Smooth muscle cell (in vitro differentiated cells): ENCODE measurements around the gene DNPEP. TPM values are rescaled to one million over a fixed set of nuclear protein-coding genes. Genes with fewer than 3 reads are reported as not detected.

Source experiments
- DNase-seq: peaks from one replicate; lab custom pipeline; 2025; ENCODE audit not compliant: unreplicated experiment; lab: John Stamatoyannopoulos, UW
- H2AFZ ChIP-seq: fragments of 200-600 bp; sonication (generic); 2 replicates; pipeline ENCODE4 v1.6.0; 2016; ENCODE audit warnings: antibody characterized with exemption, low read depth, mild to moderate bottlenecking
- H3F3A ChIP-seq: fragments of 200-600 bp; sonication (generic); 2 replicates; pipeline ENCODE4 v1.6.0; 2017; ENCODE audit warnings: antibody characterized with exemption, low read depth
- H3K27ac ChIP-seq: fragments of 200-600 bp; sonication (generic); 2 replicates; pipeline ENCODE4 v1.5.1; 2016; ENCODE audit warnings: low read depth, mild to moderate bottlenecking
- H3K27me3 ChIP-seq: fragments of 200-600 bp; sonication (generic); 2 replicates; pipeline ENCODE4 v1.6.1; 2016; ENCODE audit warnings: low read depth, mild to moderate bottlenecking
- H3K36me3 ChIP-seq: fragments of 200-600 bp; sonication (generic); 2 replicates; pipeline ENCODE4 v1.5.1; 2016; ENCODE audit warnings: low read depth
- H3K4me1 ChIP-seq: fragments of 200-600 bp; sonication (generic); 2 replicates; pipeline ENCODE4 v1.5.1; 2016; ENCODE audit warnings: low read depth
- H3K4me2 ChIP-seq: fragments of 200-600 bp; sonication (generic); 2 replicates; pipeline ENCODE4 v1.6.0; 2016; ENCODE audit warnings: mild to moderate bottlenecking
- H3K4me3 ChIP-seq: fragments of 200-600 bp; sonication (generic); 2 replicates; pipeline ENCODE4 v1.5.1; 2016; ENCODE audit warnings: mild to moderate bottlenecking
- H3K79me2 ChIP-seq: fragments of 200-600 bp; sonication (generic); 2 replicates; pipeline ENCODE4 v1.6.0; 2016; ENCODE audit warnings: low read depth, mild to moderate bottlenecking
- H3K9ac ChIP-seq: fragments of 200-600 bp; sonication (generic); 2 replicates; pipeline ENCODE4 v1.6.0; 2016; ENCODE audit warnings: low read depth
- H3K9me3 ChIP-seq: fragments of 200-600 bp; sonication (generic); replicated peaks from 2 replicates; pipeline ENCODE4 v1.5.1; 2016; ENCODE audit warnings: low read depth
- H4K20me1 ChIP-seq: fragments of 200-600 bp; sonication (generic); 2 replicates; pipeline ENCODE4 v1.6.0; 2016; ENCODE audit warnings: low read depth
- CTCF ChIP-seq: fragments of 200-600 bp; sonication (generic); IDR thresholded peaks from 2 replicates; pipeline ENCODE4 v1.5.1; 2017; ENCODE audit warnings: borderline replicate concordance, mild to moderate bottlenecking, antibody characterized with exemption; ENCODE audit not compliant: insufficient read depth, poor library complexity, severe bottlenecking
- WGBS: methylation state at CpG from one replicate; pipeline ENCODE4 v1.1.7; 2016; ENCODE audit warnings: low lambda C conversion rate; 5-methylcytosine and 5-hydroxymethylcytosine counted together
- polyA plus RNA-seq: library from polyadenylated mRNA; unstranded; fragments of >200 nt; fragmentation: Nextera tagmentation; extraction: Ambion mirVana; gene quantifications from 2 replicates; pipeline ENCODE4 v1.2.1, GENCODE V29; 2016
- total RNA-seq: library from RNA; depleted of rRNA; stranded (reverse); fragments of >200 nt; gene quantifications from 2 replicates; pipeline ENCODE4 v1.2.3, GENCODE V29; 2014

DNPEP gene
- total and polyA plus RNA-seq, 2 experiments from 2014 or later, result 48.1 to 137 TPM

- WGBS, result 37% methylated on average over 9 of the region's 9 CpGs
- Histone ChIP-seq H3K36me3 (no peaks in the 10 kb centered on the region), H3K9ac (no peak overlapping the region), H3K27ac (no peak overlapping the region), H2AFZ (no peak overlapping the region), H3K9me3 (no peaks in the 10 kb centered on the region), H3K4me2 (no peak overlapping the region), H3F3A (peaks cover 9% of the 10 kb centered on the region), H4K20me1 (no peaks in the 10 kb centered on the region), H3K4me1 (peaks cover 11% of the 10 kb centered on the region), H3K27me3 (peaks cover 12% of the 10 kb centered on the region), H3K79me2 (no peaks in the 10 kb centered on the region), H3K4me3 (no peak overlapping the region)
- peak; percentile 17 for TF ChIP-seq CTCF
- DNase-seq, result no peak
Measured at GRCh38 chr2:219430633-219431615, 43.2 kb upstream of the DNPEP start.

GRCh38 chr2:219429958-219430606 is 42.4 kb upstream of the DNPEP start:
- Histone ChIP-seq H3K27me3 (peaks cover 3% of the 10 kb centered on the region), H3K4me2 (no peak overlapping the region), H3F3A (peaks cover 9% of the 10 kb centered on the region), H3K79me2 (no peaks in the 10 kb centered on the region), H3K36me3 (no peaks in the 10 kb centered on the region), H3K4me1 (peaks cover 9% of the 10 kb centered on the region), H2AFZ (no peak overlapping the region), H3K9me3 (no peaks in the 10 kb centered on the region), H3K27ac (no peak overlapping the region), H3K4me3 (no peak overlapping the region), H3K9ac (no peak overlapping the region), H4K20me1 (no peaks in the 10 kb centered on the region)
- TF ChIP-seq CTCF, result no peak
- no peak for DNase-seq
- 94% methylated on average over 7 of the region's 7 CpGs for WGBS

GRCh38 chr2:219428469-219428868 is 40.8 kb upstream of the DNPEP start:
- H3K9me3 ChIP-seq, result no peaks in the 10 kb centered on the region
- no peaks in the 10 kb centered on the region for H3K36me3 ChIP-seq

More at GRCh38 chr2:219428469-219428868, 40.8 kb upstream of the DNPEP start:
- Histone ChIP-seq H3F3A (peaks cover 7% of the 10 kb centered on the region), H4K20me1 (no peaks in the 10 kb centered on the region), H3K4me2 (no peak overlapping the region), H3K79me2 (no peaks in the 10 kb centered on the region), H3K4me1 (no peaks in the 10 kb centered on the region), H3K27me3 (no peaks in the 10 kb centered on the region), H3K9ac (no peak overlapping the region), H3K4me3 (no peak overlapping the region), H3K27ac (no peak overlapping the region), H2AFZ (no peak overlapping the region)
- no peak for DNase-seq
- no peak for TF ChIP-seq CTCF
